WI38 (cell line): Measurements from ENCODE around the gene PWWP2A.
"Not testable (repeated sequence)": the region's sequence is repeated elsewhere in the genome, so short reads cannot be mapped to it uniquely, and the experiment has no call there.

Experiments
- H3K4me3 ChIP-seq: 2 replicates; pipeline ENCODE4 v1.5.1; 2011; ENCODE audit warnings: low read depth, mild to moderate bottlenecking, control low read depth, low read length
- TF ChIP-seq, protein P1 (sequence below): IDR thresholded peaks from 2 replicates; pipeline ENCODE4 v1.5.1; 2012; ENCODE audit warnings: low read depth, mild to moderate bottlenecking, control low read depth, low read length

PWWP2A gene

GRCh38 chr5:160151017-160151416 lies 31.8 kb upstream of the PWWP2A start:
- TF ChIP-seq, protein P1, sequence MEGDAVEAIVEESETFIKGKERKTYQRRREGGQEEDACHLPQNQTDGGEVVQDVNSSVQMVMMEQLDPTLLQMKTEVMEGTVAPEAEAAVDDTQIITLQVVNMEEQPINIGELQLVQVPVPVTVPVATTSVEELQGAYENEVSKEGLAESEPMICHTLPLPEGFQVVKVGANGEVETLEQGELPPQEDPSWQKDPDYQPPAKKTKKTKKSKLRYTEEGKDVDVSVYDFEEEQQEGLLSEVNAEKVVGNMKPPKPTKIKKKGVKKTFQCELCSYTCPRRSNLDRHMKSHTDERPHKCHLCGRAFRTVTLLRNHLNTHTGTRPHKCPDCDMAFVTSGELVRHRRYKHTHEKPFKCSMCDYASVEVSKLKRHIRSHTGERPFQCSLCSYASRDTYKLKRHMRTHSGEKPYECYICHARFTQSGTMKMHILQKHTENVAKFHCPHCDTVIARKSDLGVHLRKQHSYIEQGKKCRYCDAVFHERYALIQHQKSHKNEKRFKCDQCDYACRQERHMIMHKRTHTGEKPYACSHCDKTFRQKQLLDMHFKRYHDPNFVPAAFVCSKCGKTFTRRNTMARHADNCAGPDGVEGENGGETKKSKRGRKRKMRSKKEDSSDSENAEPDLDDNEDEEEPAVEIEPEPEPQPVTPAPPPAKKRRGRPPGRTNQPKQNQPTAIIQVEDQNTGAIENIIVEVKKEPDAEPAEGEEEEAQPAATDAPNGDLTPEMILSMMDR = no peak
- H3K4me3 ChIP-seq = no peak overlapping the region

DNA sequence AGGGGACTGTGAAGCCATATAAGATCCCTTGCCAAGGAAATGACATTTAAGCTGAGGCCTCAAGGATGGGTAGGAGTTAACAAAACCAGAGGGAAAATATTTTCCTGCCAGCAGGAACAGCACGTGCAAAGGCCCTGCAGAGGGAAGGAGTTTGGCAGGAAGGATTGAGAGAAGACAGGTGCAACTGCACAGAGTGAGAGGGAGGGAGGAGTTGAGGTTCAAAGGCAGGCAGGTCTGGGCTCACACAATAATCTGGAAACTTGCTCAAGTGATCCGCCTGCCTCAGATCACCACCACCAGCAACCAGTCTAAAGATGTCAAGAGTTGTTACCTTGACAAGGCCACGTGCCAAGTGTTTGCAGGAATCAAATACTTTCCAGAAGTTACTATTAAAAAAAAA lies 31.1 kb upstream of the PWWP2A start:
- TF ChIP-seq, protein P1 = no peak
- H3K4me3 ChIP-seq = no peak overlapping the region

- H3K4me3 ChIP-seq = not testable (repeated sequence)
Measured at GRCh38 chr5:160144436-160144835, 25.2 kb upstream of the PWWP2A start.

DNA sequence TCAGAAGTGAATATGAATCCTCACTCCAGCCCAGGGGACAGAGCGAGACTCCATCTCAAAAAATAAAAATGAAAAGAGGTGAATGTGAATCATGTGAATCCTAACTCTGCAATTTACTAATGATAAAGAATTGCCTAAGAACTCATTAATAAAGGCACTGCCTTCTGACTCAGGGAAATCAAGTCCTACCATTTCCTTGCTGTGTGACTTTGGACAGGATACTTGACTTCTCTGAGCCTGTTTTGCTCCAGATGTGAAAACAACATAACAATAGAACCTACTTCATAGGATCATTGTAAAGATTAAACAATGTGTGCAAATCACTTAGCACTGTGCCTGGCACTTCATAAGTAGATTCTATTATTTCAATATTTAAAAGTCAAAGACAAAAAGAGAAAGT lies 15.1 kb upstream of the PWWP2A start:
- TF ChIP-seq, protein P1 = no peak
- no peak overlapping the region for H3K4me3 ChIP-seq

DNA sequence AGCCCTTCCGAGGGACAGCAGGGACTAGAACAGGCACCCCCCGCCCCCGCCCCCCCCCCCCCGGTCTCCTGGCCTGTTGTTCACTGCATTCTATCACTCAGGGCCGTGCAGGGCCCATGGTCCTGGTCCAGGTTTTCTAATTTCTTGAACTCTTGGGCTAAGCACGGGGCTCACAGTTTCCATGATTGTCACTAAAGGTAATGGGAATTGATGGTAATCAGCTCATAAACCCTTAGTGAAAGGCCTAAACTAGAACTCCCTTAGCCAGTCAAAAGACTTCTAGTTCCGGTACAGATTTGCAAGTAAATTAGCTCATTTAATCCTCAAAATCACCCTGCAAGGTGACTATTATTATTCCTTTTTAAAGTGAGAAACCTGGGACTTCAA lies 14.7 kb upstream of the PWWP2A start:
- TF ChIP-seq, protein P1 = no peak
- H3K4me3 ChIP-seq = no peak overlapping the region

DNA sequence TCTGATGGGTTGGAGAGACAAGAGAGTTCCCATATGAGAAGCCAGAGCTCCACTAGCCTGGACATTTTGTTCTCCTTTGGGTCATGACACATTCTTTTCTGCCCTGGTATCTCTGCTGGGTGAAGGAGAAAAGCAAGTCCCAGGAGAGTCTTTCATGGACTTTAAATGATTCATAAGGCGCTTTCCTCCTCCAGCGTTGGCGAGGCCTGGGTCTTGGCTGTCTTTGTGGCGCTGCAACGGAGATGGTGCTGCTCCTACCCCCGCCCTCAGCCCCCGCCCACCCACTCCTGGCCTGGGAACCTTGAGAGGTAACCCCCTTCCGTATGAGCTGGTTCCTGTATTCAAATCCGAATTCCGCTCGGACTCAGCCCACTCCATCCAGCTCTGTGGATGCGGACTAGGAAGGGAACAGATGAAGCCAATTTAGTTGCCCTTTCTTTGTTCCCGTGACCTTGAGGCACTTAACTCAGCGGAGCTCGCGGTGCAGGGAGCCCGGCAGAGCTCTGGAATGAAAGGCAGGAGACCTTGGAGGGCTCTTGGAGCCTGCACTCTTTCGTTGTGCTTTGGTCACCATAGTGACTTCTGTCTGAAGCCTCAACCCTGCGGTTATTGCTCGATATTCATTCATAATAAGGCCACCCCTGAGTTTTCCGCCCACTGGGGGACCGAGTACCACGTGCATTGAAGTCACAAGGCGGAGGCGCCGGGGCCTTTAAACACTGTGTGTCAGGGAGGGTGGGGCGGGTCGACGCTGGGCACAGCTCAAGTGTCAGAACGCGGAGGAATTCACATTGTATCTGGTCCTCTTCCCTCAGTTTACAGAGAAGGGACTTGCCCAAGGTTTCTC lies 14.0 kb upstream of the PWWP2A start:
- TF ChIP-seq, protein P1 = no peak
- H3K4me3 ChIP-seq = no peak overlapping the region

- TF ChIP-seq, protein P1 = no peak
- H3K4me3 ChIP-seq = no peak overlapping the region
Measured at GRCh38 chr5:160129841-160130240, 10.6 kb upstream of the PWWP2A start.

DNA sequence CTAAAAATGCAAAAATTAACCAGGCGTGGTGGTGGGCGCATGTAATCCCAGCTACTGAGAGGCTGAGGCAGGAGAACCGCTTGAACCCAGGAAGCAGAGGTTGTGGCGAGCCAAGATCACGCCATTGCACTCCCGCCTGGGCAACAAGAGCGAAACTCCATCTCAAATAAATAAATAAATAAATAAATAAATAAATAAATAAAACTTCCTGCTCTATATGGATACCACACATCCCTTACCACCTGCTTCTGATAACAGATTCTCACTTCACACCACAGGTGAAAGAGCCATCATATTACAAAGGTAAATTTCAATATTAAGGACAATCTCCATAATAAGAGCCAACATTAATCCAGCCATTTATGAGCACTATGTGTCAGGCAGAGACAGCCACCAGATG lies 9.4 kb upstream of the PWWP2A start:
- TF ChIP-seq, protein P1 = no peak
- H3K4me3 ChIP-seq = no peak overlapping the region
